Gastrocnemius medialis (tissue), 4 donors: ENCODE measurements around the gene CDKL5.

ENCODE experiments used
- CTCF ChIP-seq, 5 experiments: fragments of 450-650 bp in 3 of 5; fragments of 200-600 bp in 2 of 5; sonication (generic) in 2 of 5; IDR thresholded peaks in 4 of 5; conservative IDR thresholded peaks in 1 of 5; 1 replicate in 4 of 5; 2 replicates in 1 of 5; pipeline ENCODE4 v1.5.1; 2016 to 2019; ENCODE audit warnings: antibody characterized with exemption in 5 of 5, mild to moderate bottlenecking in 3 of 5, moderate library complexity in 3 of 5
- POLR2A ChIP-seq, 2 donors: fragments of 450-650 bp; IDR thresholded peaks; one replicate each; pipeline ENCODE4 v1.6.1; 2017; ENCODE audit warnings: antibody characterized with exemption in 2 of 2, mild to moderate bottlenecking in 2 of 2, moderate library complexity in 2 of 2

GRCh38 chrX:18390941-18391538, 34.4 kb upstream of the CDKL5 start:
- TF ChIP-seq CTCF (IDR thresholded peaks at IDR 0.05 in 4 of 5, conservative IDR thresholded peaks at IDR 0.05 in 1 of 5) (peak; percentile 43 to 83 (median 70)), POLR2A (IDR thresholded peaks at IDR 0.05) (no peak)
